ACC112 (cell line): ENCODE results near the gene CSNK1G1.
"Not testable (repeated sequence)": the region's sequence is repeated elsewhere in the genome, so short reads cannot be mapped to it uniquely, and the experiment has no call there.

Experiments used
- H2AFZ ChIP-seq: fragments of 200-600 bp; sonication (generic); one replicate; pipeline ENCODE4 v1.6.0; 2017; ENCODE audit warnings: antibody characterized with exemption, low read length; ENCODE audit not compliant: unreplicated experiment
- H3K27ac ChIP-seq: fragments of 200-600 bp; sonication (generic); 2 replicates; pipeline ENCODE4 v1.5.1; 2014; ENCODE audit warnings: low read depth, mild to moderate bottlenecking, antibody characterized with exemption, low read length, moderate library complexity
- H3K27me3 ChIP-seq: fragments of 200-600 bp; sonication (generic); 2 replicates; pipeline ENCODE4 v1.6.1; 2014; ENCODE audit warnings: mild to moderate bottlenecking, antibody characterized with exemption, low read length, moderate library complexity, mixed read lengths; ENCODE audit not compliant: insufficient read depth
- H3K36me3 ChIP-seq: fragments of 200-600 bp; sonication (generic); 2 replicates; pipeline ENCODE4 v1.6.1; 2016; ENCODE audit warnings: mild to moderate bottlenecking, antibody characterized with exemption, low read length, moderate library complexity, mixed read lengths; ENCODE audit not compliant: insufficient read depth
- H3K4me1 ChIP-seq: fragments of 200-600 bp; sonication (generic); one replicate; pipeline ENCODE4 v1.6.1; 2016; ENCODE audit warnings: low read length, mixed read lengths; ENCODE audit not compliant: insufficient read depth, unreplicated experiment, control insufficient read depth
- H3K4me3 ChIP-seq: fragments of 200-600 bp; sonication (generic); 2 replicates; pipeline ENCODE4 v1.5.1; 2014; ENCODE audit warnings: mild to moderate bottlenecking, low read depth, low read length
- H3K79me2 ChIP-seq: fragments of 200-600 bp; sonication (generic); one replicate; pipeline ENCODE4 v1.6.0; 2016; ENCODE audit warnings: low read length; ENCODE audit not compliant: control insufficient read depth, unreplicated experiment, insufficient read depth

The CSNK1G1 gene

DNA sequence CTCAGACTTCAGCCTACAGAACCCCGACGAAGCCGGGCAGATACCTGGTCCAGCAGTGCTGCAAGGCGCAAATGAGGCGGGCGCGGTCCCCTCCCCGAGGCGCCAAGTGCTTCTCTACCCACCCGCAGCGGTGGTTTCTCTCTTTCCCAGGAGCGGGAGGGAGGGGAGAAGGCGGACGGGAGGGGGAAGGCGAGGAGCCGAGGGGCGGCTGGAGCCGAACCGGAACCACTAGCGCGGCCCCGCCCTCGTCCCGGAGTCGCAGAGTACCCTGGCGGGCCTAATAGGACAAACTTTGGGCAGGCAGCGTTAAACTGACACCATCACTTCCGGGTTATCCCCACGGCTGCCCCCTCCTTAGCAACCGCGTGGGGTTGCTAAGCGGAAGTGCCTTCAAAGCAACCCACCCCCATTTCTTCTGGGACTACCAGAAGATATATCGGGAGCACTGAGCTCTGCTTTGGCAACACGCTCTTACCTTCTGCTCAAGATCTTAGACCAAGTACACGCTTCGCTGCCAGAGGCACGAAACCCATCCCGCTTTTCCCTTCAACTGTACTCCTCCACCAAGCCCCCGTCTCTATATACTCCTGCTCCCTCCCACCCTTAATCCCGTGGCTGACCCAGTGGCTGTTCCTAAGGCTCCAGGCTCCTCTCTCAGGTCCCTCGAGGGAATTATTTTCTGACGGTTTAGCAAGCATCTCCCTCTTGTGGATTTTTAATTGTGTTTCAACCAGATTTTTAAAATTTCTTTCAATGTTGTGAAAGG, at the start of gene CSNK1G1:
CSNK1G1 (minus strand) TSS at position 230 of the 766 bp plus-strand sequence. CDS start 55,674 bp downstream, outside the sequence.
- Histone ChIP-seq H3K4me3 (peak within 1 kb of the TSS; percentile 87), H3K4me1 (peaks cover 16% of the 10 kb centered on the region), H3K79me2 (peaks cover 40% of the 10 kb centered on the region), H2AFZ (peak within 1 kb of the TSS; percentile 70), H3K36me3 (no peaks in the 10 kb centered on the region), H3K27me3 (no peaks in the 10 kb centered on the region), H3K27ac (peak within 1 kb of the TSS; percentile 63)

DNA sequence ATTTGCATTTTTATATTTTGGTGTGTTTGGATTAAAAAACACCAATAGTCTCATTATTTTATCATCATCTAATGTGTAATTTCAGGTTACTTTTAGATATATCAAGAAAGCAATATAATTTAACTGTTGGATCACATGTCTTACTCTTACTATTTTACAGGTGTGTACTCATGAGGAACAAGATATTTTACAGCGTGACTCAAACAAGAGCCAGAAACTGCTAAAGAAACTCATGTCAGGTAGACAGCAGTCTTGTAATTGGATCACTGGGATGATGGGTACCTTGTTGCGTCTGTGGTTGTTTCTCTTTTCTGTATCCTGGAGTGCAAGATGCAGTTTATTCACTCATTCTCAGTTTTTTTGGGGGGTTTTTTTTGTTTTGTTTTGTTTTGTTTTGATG, 44.6 kb upstream of the CSNK1G1 start:
- H3K79me2 ChIP-seq: peaks cover 2% of the 10 kb centered on the region
- H3K27ac ChIP-seq: no peak overlapping the region
- H3K36me3 ChIP-seq: peaks cover 28% of the 10 kb centered on the region
- no peaks in the 10 kb centered on the region for H3K27me3 ChIP-seq
- H2AFZ ChIP-seq: no peak overlapping the region
- H3K4me1 ChIP-seq: peaks cover 2% of the 10 kb centered on the region
- H3K4me3 ChIP-seq: no peak overlapping the region

DNA sequence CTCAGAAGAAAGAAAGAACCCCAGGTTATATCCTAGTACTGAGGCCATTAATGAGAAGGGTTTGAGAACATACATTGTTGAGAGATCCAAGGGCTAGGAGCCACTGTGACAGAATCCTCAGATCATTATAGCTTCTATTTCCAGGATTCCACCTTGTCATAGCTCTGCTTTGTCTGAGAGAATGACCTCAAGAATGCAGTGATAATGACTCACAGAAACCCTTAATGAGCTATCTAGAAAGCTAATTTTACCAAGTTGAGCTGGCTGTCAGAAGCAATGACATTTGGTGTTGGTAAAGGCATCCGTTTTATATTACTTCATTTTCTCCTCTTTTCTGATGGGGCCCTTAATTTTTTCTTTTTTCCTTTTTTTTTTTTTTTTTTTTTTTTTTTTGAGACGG, 42.6 kb upstream of the CSNK1G1 start:
- Histone ChIP-seq H3K36me3 (peaks cover 21% of the 10 kb centered on the region), H3K79me2 (no peaks in the 10 kb centered on the region), H2AFZ (no peak overlapping the region), H3K4me3 (no peak overlapping the region), H3K27ac (no peak overlapping the region), H3K27me3 (no peaks in the 10 kb centered on the region), H3K4me1 (peaks cover 6% of the 10 kb centered on the region)

DNA sequence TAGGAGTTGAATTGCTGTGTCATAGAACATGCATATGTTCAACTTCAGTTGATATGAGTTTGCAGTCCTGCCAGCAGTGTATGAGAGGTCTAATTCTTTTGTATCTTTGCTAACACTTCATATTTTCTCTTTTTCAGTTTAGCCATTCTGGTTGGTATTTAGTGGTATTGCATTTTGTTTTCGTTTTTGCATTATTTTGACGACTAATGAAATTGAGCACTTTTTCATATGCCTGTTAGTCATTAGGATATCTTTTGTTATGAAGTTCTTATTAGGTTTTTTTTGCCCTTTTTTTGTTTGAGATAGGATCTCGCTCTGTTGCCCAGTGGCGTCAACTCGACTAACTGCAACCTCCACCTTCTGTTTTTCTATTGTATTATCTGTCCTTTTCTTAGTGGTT, 40.8 kb upstream of the CSNK1G1 start:
- Histone ChIP-seq H3K27ac (no peak overlapping the region), H2AFZ (no peak overlapping the region), H3K27me3 (no peaks in the 10 kb centered on the region), H3K4me1 (peaks cover 6% of the 10 kb centered on the region), H3K79me2 (peaks cover 2% of the 10 kb centered on the region), H3K36me3 (peaks cover 21% of the 10 kb centered on the region), H3K4me3 (no peak overlapping the region)

DNA sequence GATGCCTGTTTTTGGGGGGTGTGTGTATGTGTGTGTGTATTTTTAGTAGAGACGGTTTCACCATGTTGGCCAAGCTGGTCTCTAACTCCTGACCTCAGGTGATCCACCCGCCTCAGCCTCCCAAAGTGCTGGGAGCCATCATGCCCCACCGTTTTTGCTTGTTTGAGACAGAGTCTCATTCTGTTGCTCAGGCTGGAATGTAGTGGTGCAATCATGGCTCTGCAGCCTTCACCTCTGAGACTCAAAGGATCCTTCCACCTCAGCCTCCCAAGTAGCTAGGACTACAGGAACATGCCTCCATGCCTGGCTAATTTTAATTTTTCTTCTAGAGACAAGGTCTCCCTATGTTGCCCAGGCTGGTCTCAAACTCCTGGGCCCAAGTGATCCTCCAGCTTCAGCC, 36.5 kb upstream of the CSNK1G1 start:
- H3K36me3 ChIP-seq, H3K27me3 ChIP-seq, H3K4me3 ChIP-seq, H3K27ac ChIP-seq, H3K4me1 ChIP-seq, H2AFZ ChIP-seq: not testable (repeated sequence)
- peaks cover 28% of the 10 kb centered on the region for H3K79me2 ChIP-seq

DNA sequence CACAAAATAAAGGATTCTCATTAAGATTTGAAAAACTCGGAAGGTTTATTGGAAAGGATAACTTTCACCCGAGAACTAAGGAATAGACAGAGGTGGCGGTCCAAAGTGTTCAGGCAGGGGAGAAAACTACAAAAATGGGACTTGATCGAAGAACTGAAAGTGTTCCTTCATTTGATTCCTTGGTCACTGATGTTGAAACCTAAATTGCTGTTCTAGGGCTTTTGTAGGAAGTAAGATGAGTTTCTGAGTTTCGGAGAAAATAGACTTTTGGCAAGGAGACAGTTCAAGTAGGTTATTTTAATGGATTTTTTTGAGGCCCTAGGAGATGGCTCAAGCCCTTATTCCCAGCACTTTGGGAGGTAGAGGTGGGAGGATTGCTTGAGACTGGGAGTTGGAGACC, 33.1 kb upstream of the CSNK1G1 start:
- Histone ChIP-seq H2AFZ (no peak overlapping the region), H3K4me1 (no peaks in the 10 kb centered on the region), H3K36me3 (no peaks in the 10 kb centered on the region), H3K27me3 (no peaks in the 10 kb centered on the region), H3K27ac (no peak overlapping the region), H3K4me3 (peak overlapping the region; percentile 89), H3K79me2 (peaks cover 30% of the 10 kb centered on the region)

DNA sequence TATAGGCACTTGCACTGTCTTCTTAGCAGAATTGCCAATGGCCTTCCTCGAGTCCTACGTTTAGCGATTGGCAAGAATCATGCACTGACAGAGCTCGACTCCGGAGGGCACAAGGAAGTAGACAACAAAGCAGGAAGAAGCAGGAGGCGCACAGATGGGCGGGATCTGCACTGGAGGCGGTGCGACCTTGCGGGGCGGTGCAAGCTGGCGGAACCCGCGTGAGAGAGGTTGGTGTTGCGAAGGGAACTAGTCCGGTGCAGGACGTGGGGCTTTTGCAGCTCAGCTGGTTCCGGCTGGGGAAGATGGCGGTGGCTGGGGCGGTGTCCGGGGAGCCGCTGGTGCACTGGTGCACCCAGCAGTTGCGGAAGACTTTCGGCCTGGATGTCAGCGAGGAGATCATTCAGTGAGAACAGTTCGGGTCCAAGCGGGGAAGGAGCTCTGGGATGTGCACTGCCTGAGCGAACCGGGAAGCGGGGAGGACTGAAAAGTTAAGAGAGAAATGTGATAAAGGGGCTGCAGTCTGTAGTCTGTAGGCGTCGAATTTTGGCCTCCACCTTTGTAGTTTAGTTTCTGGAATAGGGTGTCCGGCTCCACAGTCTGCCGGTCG, 31.7 kb upstream of the CSNK1G1 start, which contains the start of gene TRIP4:
TRIP4 (plus strand) TSS at position 275 of the 607 bp plus-strand sequence; CDS start at position 303, 28 bp downstream.
- Histone ChIP-seq H3K79me2 (peaks cover 30% of the 10 kb centered on the region), H3K36me3 (no peaks in the 10 kb centered on the region), H3K27me3 (no peaks in the 10 kb centered on the region), H2AFZ (peak within 1 kb of the TSS; percentile 80), H3K4me3 (peak within 1 kb of the TSS; percentile 89), H3K27ac (peak within 1 kb of the TSS; percentile 37), H3K4me1 (no peaks in the 10 kb centered on the region)

DNA sequence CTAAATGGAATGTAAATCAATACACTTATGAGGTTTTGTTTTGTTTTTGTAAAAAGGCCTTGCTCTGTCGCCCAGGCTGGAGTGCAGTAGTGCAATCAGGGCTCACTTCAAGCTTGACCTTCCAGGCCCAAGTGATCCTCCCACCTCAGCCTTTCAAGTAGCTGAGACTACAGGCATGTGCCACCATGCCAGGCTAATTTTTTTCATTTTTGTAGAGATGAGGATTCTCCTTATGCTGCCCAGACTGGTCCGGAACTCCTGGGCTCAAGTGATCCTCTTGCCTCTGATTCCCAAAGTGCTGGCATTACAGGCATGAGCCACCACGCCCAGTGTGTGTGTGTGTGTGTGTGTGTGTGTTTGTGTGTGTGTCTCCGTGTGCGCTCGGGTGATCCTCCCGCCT, 30.3 kb upstream of the CSNK1G1 start:
- peaks cover 27% of the 10 kb centered on the region for H3K79me2 ChIP-seq
- H3K4me3 ChIP-seq: no peak overlapping the region
- no peaks in the 10 kb centered on the region for H3K27me3 ChIP-seq
- H3K27ac ChIP-seq: no peak overlapping the region
- no peaks in the 10 kb centered on the region for H3K36me3 ChIP-seq
- no peak overlapping the region for H2AFZ ChIP-seq
- H3K4me1 ChIP-seq: no peaks in the 10 kb centered on the region

DNA sequence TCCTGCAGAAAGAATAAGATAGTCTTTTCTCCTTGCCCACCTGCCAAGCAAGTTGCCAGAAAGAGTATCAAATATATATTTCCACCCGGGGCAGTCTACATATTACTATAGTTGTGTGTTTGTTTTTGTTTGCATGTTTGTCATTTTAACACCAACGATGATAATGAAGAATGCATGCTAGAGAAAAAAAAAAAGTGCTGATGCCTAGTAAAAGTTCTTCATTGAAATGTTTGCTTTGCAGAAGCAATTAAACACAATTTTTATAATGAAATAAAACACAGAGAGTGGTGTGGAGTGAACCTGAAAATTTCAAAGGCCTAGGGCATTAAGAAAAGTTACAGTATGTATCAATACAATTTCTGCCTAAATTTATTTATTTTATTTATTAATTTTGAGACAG, 27.8 kb upstream of the CSNK1G1 start:
- H3K4me1 ChIP-seq: peaks cover 5% of the 10 kb centered on the region
- H3K4me3 ChIP-seq: no peak overlapping the region
- peaks cover 27% of the 10 kb centered on the region for H3K79me2 ChIP-seq
- H3K27me3 ChIP-seq: no peaks in the 10 kb centered on the region
- no peak overlapping the region for H2AFZ ChIP-seq
- no peaks in the 10 kb centered on the region for H3K36me3 ChIP-seq
- no peak overlapping the region for H3K27ac ChIP-seq

DNA sequence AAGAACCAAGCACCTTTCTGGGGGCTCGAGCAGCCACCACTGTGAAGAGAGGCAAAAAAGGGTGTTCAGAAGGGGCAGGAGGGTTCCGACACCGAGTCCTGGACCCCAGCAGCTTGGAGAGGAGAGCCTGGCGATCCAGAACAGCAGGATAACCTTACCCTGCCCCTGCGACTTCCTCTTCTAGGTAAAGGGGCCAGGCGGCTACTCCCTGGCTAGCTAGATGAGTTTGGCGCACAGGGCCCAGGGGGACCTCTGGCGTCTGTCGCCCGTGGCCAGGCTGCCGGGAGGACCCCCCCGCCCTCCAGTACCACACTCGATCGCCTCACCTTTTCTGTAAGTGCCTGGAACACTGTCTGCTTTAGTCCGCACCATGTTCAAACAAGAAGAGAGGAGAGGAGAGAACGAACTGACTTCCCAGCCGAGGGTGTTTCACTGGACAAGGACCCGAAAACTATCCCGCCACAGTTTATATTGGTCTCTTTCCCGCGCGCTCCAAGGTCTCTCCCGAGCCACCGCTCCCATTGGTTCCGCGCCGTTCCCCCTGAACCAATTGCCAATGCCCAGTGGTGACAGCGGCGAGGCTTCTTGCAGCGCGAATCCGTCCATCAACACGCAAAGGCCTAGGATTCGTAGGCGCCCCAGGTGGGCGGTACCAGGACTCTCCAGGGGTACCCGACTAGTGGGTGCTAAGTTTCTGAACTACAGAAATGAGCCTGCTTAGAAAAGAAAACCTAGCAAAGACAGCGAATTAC, 25.2 kb upstream of the CSNK1G1 start, which contains the start of gene PCLAF:
PCLAF (minus strand) TSS at position 442 of the 752 bp plus-strand sequence; CDS start at position 372, 70 bp downstream.
- H3K27me3 ChIP-seq: no peaks in the 10 kb centered on the region
- H3K4me1 ChIP-seq: peaks cover 11% of the 10 kb centered on the region

More for the DNA sequence above, 25.2 kb upstream of the CSNK1G1 start, which contains the start of gene PCLAF:
- Histone ChIP-seq H3K27ac (no peak within 1 kb of the TSS), H3K4me3 (peak within 1 kb of the TSS; percentile 85), H3K36me3 (no peaks in the 10 kb centered on the region), H3K79me2 (peaks cover 17% of the 10 kb centered on the region), H2AFZ (peak within 1 kb of the TSS; percentile 83)
